Muscle of arm (tissue), 14 donors: ENCODE data around the gene OSBPL5. TPM values are rescaled to one million over a fixed set of nuclear protein-coding genes. Genes with fewer than 3 reads are reported as not detected.

Experiments
- DNase-seq: peaks from one replicate; pipeline ENCODE4 v3.0.0-alpha.2; 2013
- long read RNA-seq, 11 donors: transcript quantifications; one replicate each; lab custom pipeline, GENCODE V29; 2026
- polyA plus RNA-seq, 12 donors: library from polyadenylated mRNA; unstranded; fragments of 120-200 nt; gene quantifications; one replicate each; pipeline ENCODE4 v1.2.1, GENCODE V29; 2013; ENCODE audit not compliant: insufficient read length in 12 of 12

OSBPL5 gene
- 10 to 100 TPM in 10 of 12 donors, 1 to 10 TPM in 1, not detected in 1; 9.7 to 46.6 (median 13.4) TPM for polyA plus RNA-seq
- long read RNA-seq, donor 1, partial matches to known transcripts: 0 of 2 reads
- long read RNA-seq, donor 1, other reads (novel, unspliced or antisense): 0 of 2 reads
- long read RNA-seq, donor 2: 0 reads
- long read RNA-seq, donor 3, partial matches to known transcripts: 0 of 1 reads
- long read RNA-seq, donor 3, other reads (novel, unspliced or antisense): 0 of 1 reads
- long read RNA-seq, donor 4: 0 reads
- long read RNA-seq, donor 5: 0 reads
- long read RNA-seq, donor 6, partial matches to known transcripts: 0 of 2 reads
- long read RNA-seq, donor 6, other reads (novel, unspliced or antisense): 0 of 2 reads
- long read RNA-seq, donor 7: 0 reads
- long read RNA-seq, donor 8, partial matches to known transcripts: 0 of 2 reads
- long read RNA-seq, donor 8, other reads (novel, unspliced or antisense): 0 of 2 reads
- long read RNA-seq, donor 9: 0 reads
- long read RNA-seq, donor 10, partial matches to known transcripts: 0 of 1 reads
- long read RNA-seq, donor 10, other reads (novel, unspliced or antisense): 0 of 1 reads
- long read RNA-seq, donor 11, partial matches to known transcripts: 0 of 3 reads
- long read RNA-seq, donor 11, other reads (novel, unspliced or antisense): 0 of 3 reads

GRCh38 chr11:3165152-3165705, at the start of gene OSBPL5:
Gene OSBPL5 (minus strand): TSS chr11:3165310. CDS start chr11:3129148, 36,162 bp downstream.
- DNase-seq: peak; percentile 73

- DNase-seq: no peak
Measured at GRCh38 chr11:3214420-3214699, 49.2 kb upstream of the OSBPL5 start.

GRCh38 chr11:3213659-3214419, 48.7 kb upstream of the OSBPL5 start:
- DNase-seq: no peak

GRCh38 chr11:3208272-3208671, 43.2 kb upstream of the OSBPL5 start:
- no peak for DNase-seq

GRCh38 chr11:3207526-3208189, 42.5 kb upstream of the OSBPL5 start:
- DNase-seq: no peak

GRCh38 chr11:3206922-3207204, 41.8 kb upstream of the OSBPL5 start:
- DNase-seq: no peak

GRCh38 chr11:3206156-3206921, 41.2 kb upstream of the OSBPL5 start:
- no peak for DNase-seq

- no peak for DNase-seq
Measured at GRCh38 chr11:3205261-3206155, 40.4 kb upstream of the OSBPL5 start.

- no peak for DNase-seq
Measured at GRCh38 chr11:3204141-3205015, 39.3 kb upstream of the OSBPL5 start.

- DNase-seq: no peak
Measured at GRCh38 chr11:3203221-3204043, 38.3 kb upstream of the OSBPL5 start.

- no peak for DNase-seq
Measured at GRCh38 chr11:3202759-3203158, 37.6 kb upstream of the OSBPL5 start.

- no peak for DNase-seq
Measured at GRCh38 chr11:3202305-3202704, 37.2 kb upstream of the OSBPL5 start.

GRCh38 chr11:3201677-3202181, 36.6 kb upstream of the OSBPL5 start:
- DNase-seq: no peak

GRCh38 chr11:3201112-3201581, 36.0 kb upstream of the OSBPL5 start:
- no peak for DNase-seq

- DNase-seq: no peak
Measured at GRCh38 chr11:3200388-3201111, 35.4 kb upstream of the OSBPL5 start.

GRCh38 chr11:3199537-3200295, 34.6 kb upstream of the OSBPL5 start:
- DNase-seq: no peak
